MM.1S (cell line): Measurements from ENCODE around the gene TRPM8.

ENCODE experiments used
- DNase-seq: peaks from one replicate; pipeline ENCODE4 v3.0.0-alpha.2; 2015
- H2AFZ ChIP-seq: fragments of 300-600 bp; sonication (generic); 2 replicates; pipeline ENCODE4 v1.6.0; 2016; ENCODE audit warnings: antibody characterized with exemption, low read length
- H3F3A ChIP-seq: fragments of 300-600 bp; sonication (generic); 2 replicates; pipeline ENCODE4 v1.6.1; 2016; ENCODE audit warnings: mild to moderate bottlenecking, antibody characterized with exemption, low read length, moderate library complexity, mixed read lengths; ENCODE audit not compliant: insufficient read depth
- H3K27ac ChIP-seq: fragments of 300-600 bp; sonication (generic); 2 replicates; pipeline ENCODE4 v1.5.1; 2016; ENCODE audit warnings: mild to moderate bottlenecking, low read length
- H3K27me3 ChIP-seq: fragments of 300-600 bp; sonication (generic); replicated peaks from 2 replicates; pipeline ENCODE4 v1.6.0; 2016; ENCODE audit warnings: low read length; ENCODE audit not compliant: insufficient read depth
- H3K36me3 ChIP-seq: fragments of 300-600 bp; sonication (generic); replicated peaks from 2 replicates; pipeline ENCODE4 v1.6.1; 2016; ENCODE audit warnings: mild to moderate bottlenecking, low read length, mixed read lengths; ENCODE audit not compliant: insufficient read depth
- H3K4me1 ChIP-seq: fragments of 300-600 bp; sonication (generic); 2 replicates; pipeline ENCODE4 v1.6.1; 2016; ENCODE audit warnings: low read length, mixed read lengths
- H3K4me2 ChIP-seq: fragments of 300-600 bp; sonication (generic); 2 replicates; pipeline ENCODE4 v1.6.0; 2016; ENCODE audit warnings: low read depth, low read length
- H3K4me3 ChIP-seq: fragments of 300-600 bp; sonication (generic); 2 replicates; pipeline ENCODE4 v1.5.1; 2016; ENCODE audit warnings: low read length, mixed read lengths
- H3K79me2 ChIP-seq: fragments of 300-600 bp; sonication (generic); 2 replicates; pipeline ENCODE4 v1.6.1; 2016; ENCODE audit warnings: mixed run types, low read length, mixed read lengths
- H3K9ac ChIP-seq: fragments of 300-600 bp; sonication (generic); 2 replicates; pipeline ENCODE4 v1.6.1; 2016; ENCODE audit warnings: low read length, mixed read lengths
- H3K9me2 ChIP-seq: fragments of 300-600 bp; sonication (generic); replicated peaks from 2 replicates; pipeline ENCODE4 v1.6.1; 2016; ENCODE audit warnings: mild to moderate bottlenecking, low read length, mixed read lengths; ENCODE audit not compliant: insufficient read depth
- H3K9me3 ChIP-seq: fragments of 300-600 bp; sonication (generic); replicated peaks from 2 replicates; pipeline ENCODE4 v1.6.1; 2016; ENCODE audit warnings: mild to moderate bottlenecking, low read length, mixed read lengths; ENCODE audit not compliant: insufficient read depth
- H4K20me1 ChIP-seq: fragments of 300-600 bp; sonication (generic); 2 replicates; pipeline ENCODE4 v1.6.1; 2016; ENCODE audit warnings: mild to moderate bottlenecking, low read length, moderate library complexity, mixed read lengths; ENCODE audit not compliant: insufficient read depth
- CTCF ChIP-seq: fragments of 300-600 bp; sonication (generic); IDR thresholded peaks from 2 replicates; pipeline ENCODE4 v1.5.1; 2016; ENCODE audit warnings: antibody characterized with exemption, low read length, mixed read lengths
- EZH2 ChIP-seq: fragments of 300-600 bp; sonication (generic); optimal IDR thresholded peaks from 2 replicates; pipeline ENCODE3; 2017; ENCODE audit warnings: low read depth, mild to moderate bottlenecking, antibody characterized with exemption, low read length, mixed read lengths
- EZH2phosphoT487 ChIP-seq: fragments of 300-600 bp; sonication (generic); IDR thresholded peaks from 2 replicates; pipeline ENCODE4 v1.6.1; 2018; ENCODE audit warnings: antibody characterized with exemption, low read length

TRPM8 gene

GRCh38 chr2:233944722-233945121 lies 27.5 kb downstream of the TRPM8 start:
- DNase-seq, result no peak
- Histone ChIP-seq H3F3A (no peaks in the 10 kb centered on the region; the same call in none of the 2 replicates), H3K4me3 (no peak overlapping the region), H3K9me2 (no peaks in the 10 kb centered on the region), H4K20me1 (no peaks in the 10 kb centered on the region), H3K27me3 (no peaks in the 10 kb centered on the region), H3K9me3 (no peaks in the 10 kb centered on the region), H3K36me3 (no peaks in the 10 kb centered on the region), H3K4me2 (no peak overlapping the region), H3K27ac (no peak overlapping the region), H3K79me2 (no peaks in the 10 kb centered on the region), H3K9ac (no peak overlapping the region), H3K4me1 (peaks cover 14% of the 10 kb centered on the region), H2AFZ (no peak overlapping the region)
- TF ChIP-seq EZH2phosphoT487 (no peak), EZH2 (no peak), CTCF (no peak)

- Histone ChIP-seq H3K79me2 (no peaks in the 10 kb centered on the region), H3F3A (no peaks in the 10 kb centered on the region; the same call in none of the 2 replicates)
Observed at GRCh38 chr2:233945146-233945545, 28.0 kb downstream of the TRPM8 start.

GRCh38 chr2:233950078-233950825 lies 33.1 kb downstream of the TRPM8 start:
- no peak for TF ChIP-seq EZH2phosphoT487
- TF ChIP-seq EZH2, result no peak
- no peak for TF ChIP-seq CTCF
- Histone ChIP-seq H3K79me2 (no peaks in the 10 kb centered on the region), H3K27ac (no peak overlapping the region), H3F3A (no peaks in the 10 kb centered on the region), H3K36me3 (no peaks in the 10 kb centered on the region), H2AFZ (no peak overlapping the region), H3K4me2 (no peak overlapping the region), H3K9me3 (no peaks in the 10 kb centered on the region), H4K20me1 (no peaks in the 10 kb centered on the region), H3K27me3 (no peaks in the 10 kb centered on the region), H3K4me1 (no peaks in the 10 kb centered on the region), H3K4me3 (no peak overlapping the region), H3K9ac (no peak overlapping the region), H3K9me2 (no peaks in the 10 kb centered on the region)
- no peak for DNase-seq

More at GRCh38 chr2:233945146-233945545, 28.0 kb downstream of the TRPM8 start:
- H3K9ac ChIP-seq, result no peak overlapping the region
- DNase-seq, result no peak
- no peaks in the 10 kb centered on the region for H3K27me3 ChIP-seq
- no peaks in the 10 kb centered on the region for H3K9me3 ChIP-seq
- no peaks in the 10 kb centered on the region for H3K36me3 ChIP-seq
- H3K4me3 ChIP-seq, result no peak overlapping the region
- no peaks in the 10 kb centered on the region for H3K9me2 ChIP-seq
- no peaks in the 10 kb centered on the region for H4K20me1 ChIP-seq
- TF ChIP-seq CTCF, result no peak
- no peak for TF ChIP-seq EZH2phosphoT487
- TF ChIP-seq EZH2, result no peak
- no peak overlapping the region for H2AFZ ChIP-seq
- H3K27ac ChIP-seq, result no peak overlapping the region
- H3K4me1 ChIP-seq, result peaks cover 14% of the 10 kb centered on the region
- no peak overlapping the region for H3K4me2 ChIP-seq
